HCEC 1CT (cell line): ENCODE data around the gene LRRC49.
A peak's percentile ranks its signal among the peaks of the same experiment; 100 is the strongest.

Experiments used
- DNase-seq: peaks from one replicate; pipeline ENCODE4 v3.0.0-alpha.2; 2017

The LRRC49 gene

DNA sequence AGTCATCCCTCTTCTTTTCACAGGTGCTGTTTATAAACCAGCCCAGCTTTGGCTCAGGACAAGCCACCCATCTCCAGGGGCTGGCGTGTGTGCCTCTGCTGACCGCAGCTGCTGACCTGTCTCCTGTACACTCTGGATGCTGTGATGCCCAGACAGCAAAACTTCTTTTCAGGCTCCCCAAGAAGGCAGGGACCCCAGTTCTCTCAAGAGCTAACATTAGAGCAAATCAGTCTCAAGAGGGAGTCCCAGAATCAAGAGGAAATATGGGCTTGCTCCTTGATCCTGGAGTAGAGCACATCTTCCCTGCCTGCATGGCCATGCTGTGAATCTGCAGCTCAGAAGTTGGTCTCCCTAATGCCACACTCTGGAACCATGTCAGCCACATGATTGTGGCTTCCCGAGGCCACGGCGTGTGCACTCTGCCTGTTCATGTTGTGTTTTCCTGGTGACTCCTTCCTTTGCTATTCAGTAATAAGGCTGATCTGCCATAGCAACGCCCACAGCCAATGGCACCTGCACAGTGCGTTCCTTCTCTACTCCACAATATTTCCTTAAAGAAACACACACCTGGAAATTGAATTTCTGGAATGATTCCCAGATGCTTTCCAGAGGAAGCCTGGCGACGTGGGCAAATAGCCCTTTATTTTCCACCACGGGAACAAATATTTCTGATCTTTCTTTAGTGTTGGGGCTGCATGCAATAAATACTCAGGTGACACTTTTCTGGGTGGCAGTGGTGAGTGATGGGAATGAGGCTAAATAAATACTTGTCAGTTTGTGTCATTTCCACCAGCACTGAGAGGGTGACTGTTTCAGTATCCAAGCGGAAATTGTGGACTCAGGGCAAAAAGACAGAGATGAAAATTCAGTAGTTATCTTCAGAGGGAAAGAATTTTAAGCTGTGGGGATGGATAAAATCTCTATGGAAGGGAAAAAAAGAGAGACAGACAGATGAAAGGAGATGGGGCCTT is 200.7 kb downstream of the LRRC49 start:
- DNase-seq: peak; percentile 83

DNA sequence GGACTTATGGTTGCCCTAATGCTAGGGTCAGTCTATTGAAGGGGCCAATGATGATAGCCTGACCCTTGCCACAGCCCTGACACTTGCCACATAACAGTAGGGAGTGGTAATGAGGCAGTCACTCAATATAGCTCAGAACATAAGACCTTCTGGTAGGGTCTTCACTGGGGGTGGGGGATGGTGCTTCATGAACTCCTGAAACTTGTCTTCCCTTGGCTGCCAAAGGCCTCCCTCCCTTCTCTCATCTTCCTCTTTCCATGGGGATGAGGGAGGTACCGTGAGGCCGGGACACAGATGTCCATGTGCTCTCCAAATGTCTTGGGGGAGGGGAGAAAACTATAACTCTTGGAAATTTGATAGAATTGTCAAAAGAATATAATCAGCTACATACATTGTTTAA is 201.5 kb downstream of the LRRC49 start:
- DNase-seq: no peak

DNA sequence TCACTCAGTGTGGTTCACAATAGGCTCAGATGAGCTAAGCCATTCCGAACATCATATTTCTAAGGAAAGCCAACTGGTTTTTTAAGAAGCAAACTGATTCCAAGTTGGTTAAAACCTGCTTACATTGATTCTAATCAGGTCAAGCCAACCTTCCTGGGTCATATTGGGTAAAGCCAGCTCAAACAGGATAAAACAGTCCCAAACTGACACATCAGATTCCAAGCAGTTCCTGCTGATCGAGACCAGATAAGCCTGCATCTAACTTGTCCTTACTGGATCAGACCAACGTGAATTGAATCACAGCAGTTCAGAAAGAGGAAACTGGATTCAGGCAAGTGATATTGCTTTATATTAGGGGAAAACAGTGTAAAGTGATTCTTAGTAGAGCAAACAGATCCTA is 204.1 kb downstream of the LRRC49 start:
- DNase-seq: peak; percentile 26

DNA sequence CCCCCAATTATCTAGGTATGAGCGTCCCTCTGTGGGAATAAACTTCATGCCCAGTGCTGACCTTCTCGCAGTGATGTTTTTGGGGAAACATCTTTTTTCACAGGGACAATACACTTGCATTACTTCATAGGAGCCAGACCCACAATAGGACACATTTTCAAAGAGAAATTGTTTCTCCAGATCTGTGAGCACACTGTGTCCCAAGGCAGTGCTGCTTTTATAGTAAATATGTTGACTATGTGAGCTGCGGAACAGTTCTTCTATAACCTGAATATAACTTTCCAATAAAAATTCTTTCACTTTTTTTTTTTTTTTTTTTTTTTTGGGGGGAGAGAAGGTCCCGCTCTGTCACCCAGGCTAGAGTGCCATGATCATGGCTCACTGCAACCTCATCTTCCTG is 205.3 kb downstream of the LRRC49 start:
- DNase-seq: no peak

DNA sequence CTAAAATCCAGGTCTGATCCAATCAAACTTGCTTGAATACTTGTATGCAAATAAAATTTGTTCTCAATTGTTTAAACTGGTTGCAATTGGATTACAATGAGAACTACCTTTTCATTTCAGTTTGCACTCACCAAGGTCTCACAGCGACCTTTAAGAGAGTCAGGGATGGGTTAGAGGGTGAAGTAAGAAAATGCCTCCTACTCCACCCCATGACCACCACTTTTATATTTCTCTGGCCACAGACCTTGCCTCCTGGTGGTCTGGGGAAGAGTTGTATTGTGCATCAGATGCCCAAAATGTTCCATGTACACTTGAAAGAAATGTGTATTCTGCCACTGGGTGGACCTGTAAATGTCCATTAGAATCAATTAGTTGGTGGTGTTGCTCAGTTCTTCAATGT is 206.3 kb downstream of the LRRC49 start:
- no peak for DNase-seq
